K562 (cell line): Measurements from ENCODE around the gene PSMD14. TPM values are rescaled to one million over a fixed set of nuclear protein-coding genes. Genes with fewer than 3 reads are reported as not detected.

Source experiments
- BACH1 ChIP-seq: fragments of 200-800 bp; sonication (Bioruptor generic); IDR thresholded peaks from 2 replicates; pipeline ENCODE4 v1.6.1; 2016; ENCODE audit warnings: missing genetic modification characterization, missing compliant biosample characterization
- DNMT1 ChIP-seq: fragments of 450-650 bp; IDR thresholded peaks from 2 replicates; pipeline ENCODE4 v1.6.1; 2016; ENCODE audit warnings: antibody characterized with exemption, mild to moderate bottlenecking
- polyA plus RNA-seq, 8 experiments: library from polyadenylated mRNA; depleted of rRNA in 4 of 8; stranded (reverse) in 5 of 8; unstranded in 3 of 8; fragments of >200 nt; fragmentation: Nextera tagmentation in 2 of 8; fragmentation: Illumina TruSeq in 1 of 8; extraction: Ambion mirVana in 2 of 8; extraction: Trizol in 1 of 8; gene quantifications; 2 replicates each; pipeline versions ENCODE4 v1.2.1 to v1.2.3, GENCODE V29; 2011 to 2014; ENCODE audit warnings: inconsistent platforms in 1 of 8, missing spikeins in 1 of 8
- total RNA-seq, 7 experiments: library from RNA; depleted of rRNA in 6 of 7; stranded (reverse); fragments of >200 nt in 6 of 7; fragmentation: Illumina TruSeq in 2 of 7; extraction: Trizol in 2 of 7; gene quantifications; 2 replicates each; pipeline versions ENCODE4 v1.2.1 to v1.2.3, GENCODE V29; 2011 to 2021; ENCODE audit warnings: low replicate concordance in 1 of 7
- TF ChIP-seq, protein P1 (sequence below): fragments of 450-650 bp; IDR thresholded peaks from 2 replicates; pipeline ENCODE4 v1.7.1; 2018; ENCODE audit warnings: mild to moderate bottlenecking, low read depth; ENCODE audit not compliant: partially characterized antibody
- TF ChIP-seq, protein P2 (sequence below): fragments of 250-450 bp; sonication (Bioruptor Pico); IDR thresholded peaks from 2 replicates; pipeline ENCODE4 v1.8.0; 2022; ENCODE audit warnings: inconsistent platforms, mild to moderate bottlenecking, moderate library complexity, borderline replicate concordance
- TF ChIP-seq, protein P3 (sequence below): fragments of 450-650 bp; IDR thresholded peaks from 2 replicates; pipeline ENCODE4 v1.6.1; 2016; ENCODE audit warnings: low read depth

PSMD14 gene
- total and polyA plus RNA-seq, 9 of the 15 experiments (the other 6 are each of a cell fraction or from before 2014, with no cell fraction given), result 151 to 515 (median 228) TPM

DNA sequence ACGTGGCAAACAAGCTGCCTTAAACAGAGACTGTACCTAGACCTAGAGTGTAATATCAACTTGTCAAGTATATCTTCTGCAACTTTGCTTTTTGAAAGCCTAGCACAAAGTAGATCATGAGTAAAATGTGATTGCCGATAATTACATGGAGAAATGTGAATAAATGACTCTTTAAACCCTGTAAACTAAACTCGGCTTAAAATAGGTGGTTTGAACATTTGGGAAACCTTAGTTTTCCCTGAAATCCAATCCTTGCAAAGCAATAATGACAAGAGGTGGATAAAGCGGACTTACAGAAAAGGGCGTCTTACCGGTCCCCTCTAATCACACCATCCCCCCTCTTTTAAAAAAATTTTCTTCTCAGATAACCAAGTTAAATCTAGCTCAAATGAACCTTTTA, 549 bp upstream of the PSMD14 start (continued):
- TF ChIP-seq, protein P1, sequence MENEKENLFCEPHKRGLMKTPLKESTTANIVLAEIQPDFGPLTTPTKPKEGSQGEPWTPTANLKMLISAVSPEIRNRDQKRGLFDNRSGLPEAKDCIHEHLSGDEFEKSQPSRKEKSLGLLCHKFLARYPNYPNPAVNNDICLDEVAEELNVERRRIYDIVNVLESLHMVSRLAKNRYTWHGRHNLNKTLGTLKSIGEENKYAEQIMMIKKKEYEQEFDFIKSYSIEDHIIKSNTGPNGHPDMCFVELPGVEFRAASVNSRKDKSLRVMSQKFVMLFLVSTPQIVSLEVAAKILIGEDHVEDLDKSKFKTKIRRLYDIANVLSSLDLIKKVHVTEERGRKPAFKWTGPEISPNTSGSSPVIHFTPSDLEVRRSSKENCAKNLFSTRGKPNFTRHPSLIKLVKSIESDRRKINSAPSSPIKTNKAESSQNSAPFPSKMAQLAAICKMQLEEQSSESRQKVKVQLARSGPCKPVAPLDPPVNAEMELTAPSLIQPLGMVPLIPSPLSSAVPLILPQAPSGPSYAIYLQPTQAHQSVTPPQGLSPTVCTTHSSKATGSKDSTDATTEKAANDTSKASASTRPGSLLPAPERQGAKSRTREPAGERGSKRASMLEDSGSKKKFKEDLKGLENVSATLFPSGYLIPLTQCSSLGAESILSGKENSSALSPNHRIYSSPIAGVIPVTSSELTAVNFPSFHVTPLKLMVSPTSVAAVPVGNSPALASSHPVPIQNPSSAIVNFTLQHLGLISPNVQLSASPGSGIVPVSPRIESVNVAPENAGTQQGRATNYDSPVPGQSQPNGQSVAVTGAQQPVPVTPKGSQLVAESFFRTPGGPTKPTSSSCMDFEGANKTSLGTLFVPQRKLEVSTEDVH, result no peak
- TF ChIP-seq DNMT1 (0 out of 2 replicates have a peak, but pooled peaks have one; percentile 29), BACH1 (tag) (0 out of 2 replicates have a peak, but pooled peaks have one; percentile 49)
- TF ChIP-seq, protein P2, sequence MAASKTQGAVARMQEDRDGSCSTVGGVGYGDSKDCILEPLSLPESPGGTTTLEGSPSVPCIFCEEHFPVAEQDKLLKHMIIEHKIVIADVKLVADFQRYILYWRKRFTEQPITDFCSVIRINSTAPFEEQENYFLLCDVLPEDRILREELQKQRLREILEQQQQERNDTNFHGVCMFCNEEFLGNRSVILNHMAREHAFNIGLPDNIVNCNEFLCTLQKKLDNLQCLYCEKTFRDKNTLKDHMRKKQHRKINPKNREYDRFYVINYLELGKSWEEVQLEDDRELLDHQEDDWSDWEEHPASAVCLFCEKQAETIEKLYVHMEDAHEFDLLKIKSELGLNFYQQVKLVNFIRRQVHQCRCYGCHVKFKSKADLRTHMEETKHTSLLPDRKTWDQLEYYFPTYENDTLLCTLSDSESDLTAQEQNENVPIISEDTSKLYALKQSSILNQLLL, result no peak
- TF ChIP-seq, protein P3, sequence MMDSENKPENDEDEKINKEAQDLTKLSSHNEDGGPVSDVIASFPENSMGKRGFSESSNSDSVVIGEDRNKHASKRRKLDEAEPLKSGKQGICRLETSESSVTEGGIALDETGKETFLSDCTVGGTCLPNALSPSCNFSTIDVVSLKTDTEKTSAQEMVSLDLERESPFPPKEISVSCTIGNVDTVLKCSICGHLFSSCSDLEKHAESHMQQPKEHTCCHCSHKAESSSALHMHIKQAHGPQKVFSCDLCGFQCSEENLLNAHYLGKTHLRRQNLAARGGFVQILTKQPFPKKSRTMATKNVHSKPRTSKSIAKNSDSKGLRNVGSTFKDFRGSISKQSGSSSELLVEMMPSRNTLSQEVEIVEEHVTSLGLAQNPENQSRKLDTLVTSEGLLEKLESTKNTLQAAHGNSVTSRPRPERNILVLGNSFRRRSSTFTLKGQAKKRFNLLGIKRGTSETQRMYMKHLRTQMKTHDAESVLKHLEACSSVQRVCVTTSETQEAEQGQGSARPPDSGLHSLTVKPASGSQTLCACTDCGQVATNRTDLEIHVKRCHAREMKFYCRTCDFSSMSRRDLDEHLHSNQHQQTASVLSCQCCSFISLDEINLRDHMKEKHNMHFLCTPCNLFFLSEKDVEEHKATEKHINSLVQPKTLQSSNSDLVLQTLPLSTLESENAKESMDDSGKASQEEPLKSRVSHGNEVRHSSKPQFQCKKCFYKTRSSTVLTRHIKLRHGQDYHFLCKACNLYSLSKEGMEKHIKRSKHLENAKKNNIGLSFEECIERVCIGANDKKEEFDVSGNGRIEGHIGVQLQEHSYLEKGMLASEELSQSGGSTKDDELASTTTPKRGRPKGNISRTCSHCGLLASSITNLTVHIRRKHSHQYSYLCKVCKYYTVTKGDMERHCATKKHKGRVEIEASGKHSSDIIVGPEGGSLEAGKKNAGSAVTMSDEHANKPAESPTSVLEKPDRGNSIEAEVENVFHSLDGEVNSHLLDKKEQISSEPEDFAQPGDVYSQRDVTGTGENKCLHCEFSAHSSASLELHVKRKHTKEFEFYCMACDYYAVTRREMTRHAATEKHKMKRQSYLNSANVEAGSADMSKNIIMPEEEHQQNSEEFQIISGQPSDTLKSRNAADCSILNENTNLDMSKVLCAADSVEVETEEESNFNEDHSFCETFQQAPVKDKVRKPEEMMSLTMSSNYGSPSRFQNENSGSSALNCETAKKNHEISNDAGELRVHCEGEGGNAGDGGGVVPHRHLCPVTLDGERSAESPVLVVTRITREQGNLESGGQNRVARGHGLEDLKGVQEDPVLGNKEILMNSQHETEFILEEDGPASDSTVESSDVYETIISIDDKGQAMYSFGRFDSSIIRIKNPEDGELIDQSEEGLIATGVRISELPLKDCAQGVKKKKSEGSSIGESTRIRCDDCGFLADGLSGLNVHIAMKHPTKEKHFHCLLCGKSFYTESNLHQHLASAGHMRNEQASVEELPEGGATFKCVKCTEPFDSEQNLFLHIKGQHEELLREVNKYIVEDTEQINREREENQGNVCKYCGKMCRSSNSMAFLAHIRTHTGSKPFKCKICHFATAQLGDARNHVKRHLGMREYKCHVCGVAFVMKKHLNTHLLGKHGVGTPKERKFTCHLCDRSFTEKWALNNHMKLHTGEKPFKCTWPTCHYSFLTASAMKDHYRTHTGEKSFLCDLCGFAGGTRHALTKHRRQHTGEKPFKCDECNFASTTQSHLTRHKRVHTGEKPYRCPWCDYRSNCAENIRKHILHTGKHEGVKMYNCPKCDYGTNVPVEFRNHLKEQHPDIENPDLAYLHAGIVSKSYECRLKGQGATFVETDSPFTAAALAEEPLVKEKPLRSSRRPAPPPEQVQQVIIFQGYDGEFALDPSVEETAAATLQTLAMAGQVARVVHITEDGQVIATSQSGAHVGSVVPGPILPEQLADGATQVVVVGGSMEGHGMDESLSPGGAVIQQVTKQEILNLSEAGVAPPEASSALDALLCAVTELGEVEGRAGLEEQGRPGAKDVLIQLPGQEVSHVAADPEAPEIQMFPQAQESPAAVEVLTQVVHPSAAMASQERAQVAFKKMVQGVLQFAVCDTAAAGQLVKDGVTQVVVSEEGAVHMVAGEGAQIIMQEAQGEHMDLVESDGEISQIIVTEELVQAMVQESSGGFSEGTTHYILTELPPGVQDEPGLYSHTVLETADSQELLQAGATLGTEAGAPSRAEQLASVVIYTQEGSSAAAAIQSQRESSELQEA, result no peak
